ENCODE measurements around the gene TRAPPC12.
"Not testable (repeated sequence)": the region's sequence is repeated elsewhere in the genome, so short reads cannot be mapped to it uniquely, and the experiment has no call there.

Gene TRAPPC12

DNA sequence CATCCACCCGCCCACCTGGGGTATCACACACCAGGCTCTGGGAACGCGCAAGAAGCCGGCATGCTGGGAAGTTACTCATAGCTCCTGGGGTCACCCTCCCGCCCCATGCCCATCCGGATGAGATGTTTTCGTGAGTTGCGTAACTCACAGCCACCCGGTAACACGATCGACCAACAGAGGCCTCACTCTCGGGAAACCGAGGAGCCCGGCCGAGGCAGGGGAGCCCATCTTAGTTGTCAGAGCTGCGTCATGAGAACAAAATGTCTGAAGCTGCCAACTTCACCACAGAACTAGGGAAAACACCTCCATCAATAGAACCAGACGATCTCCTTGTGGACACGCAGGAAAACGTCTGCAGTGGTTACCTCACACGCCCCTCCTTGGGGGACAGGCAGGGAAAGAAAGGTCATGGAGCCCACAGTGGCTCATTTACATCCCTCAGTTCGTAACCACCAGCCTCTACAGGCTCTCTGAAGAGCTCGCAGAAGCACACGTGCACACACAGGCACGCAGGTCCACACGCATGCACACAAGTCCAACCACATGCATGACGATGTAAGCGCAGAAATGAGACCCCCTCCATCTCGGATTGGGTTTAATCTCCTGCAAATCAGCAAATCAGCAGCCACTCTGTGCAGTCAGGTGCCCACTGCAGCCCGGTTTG is 113.6 kb downstream of the TRAPPC12 start:
- intact Hi-C loops (cut with DNase I) = no loop called here

DNA sequence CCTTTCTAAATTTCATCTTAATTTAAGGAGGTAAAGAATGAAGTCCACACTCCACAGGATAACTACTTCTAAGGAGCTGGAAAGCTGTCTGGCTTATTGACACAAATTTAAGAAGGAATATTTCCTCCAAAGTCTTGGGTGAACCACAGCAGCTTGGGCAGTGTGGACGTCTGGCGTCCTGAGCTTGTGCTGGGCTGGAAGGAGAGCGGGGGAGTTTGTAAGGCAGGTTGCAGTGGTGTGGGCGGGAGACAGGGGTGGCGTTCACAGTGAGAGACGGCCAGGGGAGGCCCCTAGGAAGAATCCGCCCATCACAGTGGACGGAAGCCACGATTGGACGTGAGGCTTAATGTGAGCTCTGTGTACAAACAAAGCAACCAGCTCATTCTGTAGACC is 114.1 kb downstream of the TRAPPC12 start:
- peak in 3 of 10 donors; percentile 42 to 93 (median 83) for DNase-seq
- intact Hi-C loops (cut with DNase I) = no loop called here

More for the DNA sequence above, 113.6 kb downstream of the TRAPPC12 start:
- DNase-seq = peak in 1 of 10 donors; percentile 74

DNA sequence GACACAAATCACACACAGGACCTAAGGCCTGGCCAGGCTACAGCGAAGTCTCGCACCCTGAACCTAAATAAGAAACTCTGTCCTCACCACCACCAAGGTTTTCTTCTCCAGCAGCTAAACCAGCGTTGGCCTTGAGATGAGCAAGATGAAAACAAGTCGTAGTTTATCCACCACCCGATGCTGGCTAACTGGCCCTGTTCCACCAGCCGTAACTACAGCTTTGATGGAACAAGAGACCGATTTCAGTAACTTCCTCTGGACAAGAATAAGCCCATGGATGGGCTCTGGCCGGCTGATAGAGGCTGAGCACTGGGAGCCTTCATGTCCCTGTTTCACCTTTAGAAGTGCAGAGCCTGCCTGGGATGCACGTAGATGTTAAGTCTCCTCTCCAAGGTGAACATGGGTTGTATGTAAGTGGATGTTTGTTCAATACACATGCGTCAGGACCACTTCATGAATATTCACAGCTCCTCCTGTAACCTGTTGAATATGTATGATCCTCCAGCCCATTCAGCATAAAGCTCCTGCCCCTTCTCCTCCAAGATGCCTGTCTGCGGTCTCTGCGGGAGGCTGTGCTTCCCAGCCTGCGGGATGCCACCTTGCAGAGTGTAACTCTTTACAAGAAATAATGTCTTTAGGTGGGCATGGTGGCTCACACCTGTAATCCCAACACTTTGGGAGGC is 115.6 kb downstream of the TRAPPC12 start:
- intact Hi-C loops (cut with DNase I) = no loop called here

DNA sequence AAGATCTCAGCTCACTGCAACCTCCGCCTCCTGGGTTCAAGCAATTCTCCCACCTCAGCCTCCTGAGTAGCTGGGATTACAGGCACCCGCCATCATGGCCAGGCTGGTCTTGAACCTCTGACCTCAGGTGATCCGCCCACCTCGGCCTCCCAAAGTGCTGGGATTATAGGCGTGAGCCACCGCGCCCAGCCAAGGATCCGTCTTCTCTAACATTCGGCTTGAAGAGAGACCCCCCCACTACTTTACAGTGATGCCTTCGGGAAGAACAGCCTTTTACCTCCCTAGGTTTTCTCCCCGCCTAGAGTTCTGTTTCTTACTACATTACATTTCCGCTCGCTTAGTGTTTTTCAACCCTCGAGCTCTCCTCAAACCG is 117.2 kb downstream of the TRAPPC12 start:
- intact Hi-C loops (cut with DNase I) = not testable (repeated sequence)
- DNase-seq = peak in 1 of 10 donors; percentile 64

More for the DNA sequence above, 115.6 kb downstream of the TRAPPC12 start:
- DNase-seq = peak in 1 of 10 donors; percentile 41

DNA sequence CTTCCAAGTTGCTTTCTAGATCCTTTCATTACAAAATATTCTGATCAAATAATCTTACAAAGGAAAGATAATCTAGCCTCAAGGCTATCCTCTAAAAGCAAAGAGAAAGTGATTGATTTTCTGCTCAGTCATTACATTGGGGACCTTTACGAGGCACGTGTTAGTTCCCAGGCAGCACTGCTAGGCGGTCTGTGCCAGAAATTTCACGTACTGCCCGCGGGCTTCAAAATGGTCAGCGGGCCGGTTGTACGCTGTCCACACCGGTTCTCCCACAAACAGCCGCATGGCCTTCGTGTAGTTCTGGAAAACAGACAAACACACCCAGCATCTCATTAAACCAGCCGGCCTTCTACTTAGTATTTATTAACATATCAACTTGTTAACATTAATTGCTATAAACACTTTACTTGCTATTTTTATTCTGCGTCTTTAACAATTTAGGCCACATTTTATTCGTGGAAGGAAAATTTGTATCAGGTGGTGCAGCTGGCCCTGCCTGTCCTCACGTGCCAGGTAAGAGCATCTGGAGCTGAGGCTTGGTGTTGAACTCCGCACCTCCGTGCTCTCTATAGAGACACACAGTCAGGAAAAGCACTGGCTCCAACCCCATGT is 119.4 kb downstream of the TRAPPC12 start:
- intact Hi-C loops (cut with DNase I) = no loop called here
- DNase-seq = no peak

DNA sequence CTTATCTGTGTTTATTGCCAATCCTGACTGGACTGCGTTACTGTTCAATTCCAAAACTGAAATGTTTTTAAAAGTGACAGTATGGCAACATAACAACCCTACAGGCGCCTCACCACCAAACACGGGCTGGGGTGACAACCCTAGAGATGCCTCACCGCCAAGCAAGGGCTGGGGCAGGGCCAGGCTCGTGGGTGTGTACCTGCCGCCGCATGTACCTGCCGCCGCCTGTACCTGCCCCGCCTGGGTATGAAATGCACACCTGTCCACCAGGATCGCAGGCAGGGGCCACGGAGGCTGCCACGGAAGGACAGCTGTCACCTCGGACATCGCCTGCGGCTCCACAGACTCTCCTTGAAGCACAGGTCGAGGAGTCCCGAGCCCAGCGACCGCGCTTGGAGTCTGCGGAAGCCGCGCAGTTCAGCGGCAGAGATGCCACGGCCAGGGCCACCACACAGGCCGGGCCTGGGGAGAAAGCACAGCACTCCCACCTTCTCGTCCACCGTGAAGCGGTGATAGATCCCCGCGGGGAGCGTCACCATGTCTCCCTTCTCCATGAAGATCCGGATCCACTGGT is 120.9 kb downstream of the TRAPPC12 start:
- intact Hi-C loops (cut with DNase I) = no loop called here
- DNase-seq = peak in 2 of 10 donors; percentile 35 to 84

GRCh38 chr2:3503046-3503445 is 123.6 kb downstream of the TRAPPC12 start:
- DNase-seq = no peak
- intact Hi-C loops (cut with DNase I) = no loop called here

GRCh38 chr2:3503483-3503882 is 124.0 kb downstream of the TRAPPC12 start:
- no peak for DNase-seq
- intact Hi-C loops (cut with DNase I) = no loop called here

DNA sequence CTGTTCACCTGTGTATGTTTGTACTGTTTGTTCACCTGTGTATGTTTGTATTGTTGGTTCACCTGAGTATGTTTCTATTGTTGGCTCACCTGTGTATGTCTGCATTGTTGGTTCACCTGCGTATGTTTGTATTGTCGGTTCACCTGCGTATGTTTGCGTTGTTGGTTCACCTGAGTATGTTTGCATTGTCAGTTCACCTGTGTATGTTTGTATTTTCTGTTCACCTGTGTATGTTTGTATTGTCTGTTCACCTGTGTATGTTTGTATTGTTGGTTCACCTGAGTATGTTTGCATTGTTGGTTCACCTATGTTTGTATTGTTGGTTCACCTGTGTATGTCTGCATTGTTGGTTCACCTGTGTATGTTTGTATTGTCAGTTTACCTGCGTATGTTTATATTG is 125.2 kb downstream of the TRAPPC12 start:
- no peak for DNase-seq
- intact Hi-C loops (cut with DNase I) = no loop called here

DNA sequence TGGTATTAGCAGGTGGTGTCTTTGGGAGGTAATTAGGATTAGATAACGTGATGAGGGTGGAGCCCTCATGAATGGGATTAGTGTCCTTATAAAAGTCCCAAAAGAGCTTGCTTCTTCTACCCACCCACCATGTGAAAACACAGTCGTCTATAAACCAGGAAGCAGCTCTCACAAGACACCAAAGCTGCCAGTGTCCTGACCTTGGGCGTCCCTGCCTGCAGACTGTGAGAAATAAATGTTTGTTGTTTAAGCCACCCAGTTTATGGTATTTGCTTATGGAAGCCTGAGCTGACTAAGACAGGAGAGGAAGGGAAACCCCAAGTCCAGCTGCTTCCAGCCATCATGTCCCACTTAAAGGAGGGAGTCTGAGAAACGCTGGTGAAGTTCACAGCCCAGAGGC is 126.3 kb downstream of the TRAPPC12 start:
- intact Hi-C loops (cut with DNase I) = no loop called here
- no peak for DNase-seq

GRCh38 chr2:3512086-3512485 is 132.6 kb downstream of the TRAPPC12 start:
- DNase-seq = no peak
- intact Hi-C loops (cut with DNase I) = no loop called here

DNA sequence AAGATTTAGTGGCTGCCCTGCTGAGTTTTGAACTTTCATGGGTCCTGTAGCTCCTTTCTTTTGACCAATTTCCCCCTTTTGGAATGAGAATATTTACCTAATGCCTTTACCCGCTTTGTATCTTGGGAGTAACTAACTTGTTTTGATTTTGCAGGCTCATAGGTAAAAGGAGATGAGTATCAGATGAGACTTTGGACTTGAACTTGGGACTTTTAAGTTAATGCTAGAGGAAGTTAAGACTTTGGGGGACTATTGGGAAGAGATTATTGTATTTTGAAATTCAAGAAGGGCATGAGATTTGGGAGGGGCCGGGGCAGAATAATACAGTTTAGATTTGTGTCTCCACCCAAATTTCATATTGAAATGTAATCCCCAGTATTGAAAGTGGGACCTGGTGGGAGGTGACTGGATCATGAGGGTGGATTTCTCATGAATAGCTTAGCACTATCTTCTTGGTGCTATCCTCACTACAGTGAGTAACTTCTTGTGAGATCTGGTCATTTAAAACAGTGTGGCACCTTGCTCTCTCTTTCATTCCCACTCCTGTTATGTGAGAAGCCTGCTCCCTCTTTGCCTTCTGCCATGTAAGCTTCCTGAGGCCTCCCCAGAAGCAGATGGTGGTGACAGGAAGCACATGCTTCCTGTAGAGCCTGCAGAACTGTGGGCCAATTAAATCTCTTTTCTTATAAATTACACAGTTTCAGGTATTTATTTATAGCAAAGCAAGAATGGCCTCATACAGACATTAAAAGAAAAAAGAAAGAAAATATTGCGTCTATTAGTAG is 133.7 kb downstream of the TRAPPC12 start:
- DNase-seq = no peak
- intact Hi-C loops (cut with DNase I) = no loop called here

DNA sequence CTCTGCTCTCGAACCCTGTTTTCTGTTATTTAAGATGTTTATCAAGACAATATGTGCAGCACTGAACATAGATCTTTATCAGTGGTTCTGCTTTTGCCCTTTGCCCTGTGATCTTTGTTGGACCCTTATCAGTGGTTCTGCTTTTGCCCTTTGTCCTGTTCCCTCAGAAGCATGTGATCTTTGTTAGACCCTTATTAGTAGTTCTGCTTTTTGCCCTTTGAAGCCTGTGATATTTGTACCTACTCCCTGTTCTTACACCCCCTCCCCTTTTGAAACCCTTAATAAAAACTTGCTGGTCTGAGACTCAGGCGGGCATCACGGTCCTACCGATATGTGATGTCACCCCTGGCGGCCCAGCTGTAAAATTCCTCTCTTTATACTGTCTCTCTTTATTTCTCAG is 135.9 kb downstream of the TRAPPC12 start:
- intact Hi-C loops (cut with DNase I) = loop anchor here (5.0 kb wide), 2 partner anchors 38 to 62 kb away; partner anchors contain the start of gene RPS7
- DNase-seq = not testable (repeated sequence)

- no peak for DNase-seq
- intact Hi-C loops (cut with DNase I) = loop anchor here (5.0 kb wide), 2 partner anchors 40 to 60 kb away; partner anchors contain the start of gene RPS7
These were observed 137.3 kb downstream of the TRAPPC12 start for GRCh38 chr2:3516831-3517230.

DNA sequence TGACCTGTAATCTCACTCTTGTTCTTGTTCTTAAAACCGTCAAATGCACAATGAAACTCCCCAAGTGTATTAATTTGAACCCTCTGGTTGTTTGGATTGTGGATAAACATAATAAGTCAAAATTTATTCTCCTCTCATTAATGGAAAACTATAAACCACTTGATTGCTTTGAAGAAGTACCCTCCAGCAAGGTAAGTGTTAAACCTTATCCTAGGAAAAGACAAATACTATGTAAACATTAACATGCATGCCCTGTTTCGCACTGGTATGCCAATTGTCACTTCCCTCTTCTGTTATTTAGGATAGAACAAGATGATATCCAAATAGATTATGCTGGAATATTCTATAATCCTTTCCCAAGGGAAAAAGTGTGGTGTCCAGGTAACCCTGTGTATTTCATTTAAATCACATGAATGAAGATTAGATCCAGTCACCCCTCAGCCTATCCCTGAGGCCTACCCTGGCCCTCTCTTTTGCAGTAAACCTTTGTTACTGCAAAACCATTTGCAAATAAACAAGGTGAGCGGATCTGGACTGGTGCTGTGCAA is 138.5 kb downstream of the TRAPPC12 start:
- DNase-seq = no peak
- intact Hi-C loops (cut with DNase I) = loop anchor here (2.0 to 5.0 kb wide), 3 partner anchors 41 to 59 kb away; partner anchors contain the start of genes RNASEH1 and RPS7

DNA sequence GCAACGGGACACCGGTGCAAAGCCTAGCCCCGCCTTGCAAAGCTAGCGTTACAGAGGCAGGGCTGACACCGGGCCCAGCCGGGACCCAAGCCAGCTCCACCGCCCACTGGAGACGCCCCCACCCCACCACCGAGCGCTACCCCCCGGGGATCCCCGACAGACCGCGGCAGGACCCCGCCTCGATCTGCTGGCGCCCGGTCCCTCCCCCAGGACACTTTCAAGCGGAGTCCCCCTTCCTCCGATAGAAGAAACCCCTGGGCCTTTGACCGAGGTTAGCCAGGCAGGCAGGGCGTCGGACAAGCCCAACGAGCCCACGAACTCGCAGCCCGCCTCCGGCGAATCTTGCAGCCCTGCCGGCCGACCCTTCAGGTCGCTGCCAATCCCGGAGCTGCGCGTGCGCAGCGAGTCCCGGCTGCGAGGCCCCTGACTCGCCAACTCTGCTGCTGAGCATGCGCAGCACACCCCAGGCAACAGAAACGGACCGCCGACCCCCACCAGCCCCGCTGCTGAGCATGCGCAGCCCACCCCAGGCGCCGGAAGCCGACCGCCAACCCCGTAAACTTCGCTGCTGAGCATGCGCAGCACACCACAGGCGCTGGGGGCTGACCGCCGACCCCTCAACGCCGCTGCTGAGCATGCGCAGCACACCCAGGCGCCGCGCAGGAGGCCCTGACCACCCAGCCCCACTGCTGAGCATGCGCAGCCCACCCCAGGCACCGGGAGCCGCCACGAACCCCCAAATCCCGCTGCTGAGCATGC is 139.2 kb downstream of the TRAPPC12 start:
- intact Hi-C loops (cut with DNase I) = loop anchor here (2.0 to 5.0 kb wide), 3 partner anchors 40 to 59 kb away; partner anchors contain the start of genes RNASEH1 and RPS7
- DNase-seq = peak; percentile 91 to 99 (median 94)

- intact Hi-C loops (cut with DNase I) = loop anchor here (2.0 to 5.0 kb wide), 3 partner anchors 39 to 58 kb away; partner anchors contain the start of genes RNASEH1 and RPS7
These were observed 140.0 kb downstream of the TRAPPC12 start, which contains the start of gene ADI1 for GRCh38 chr2:3519255-3520205. ADI1 (minus strand) TSS chr2:3519531; CDS start chr2:3519487, 44 bp downstream.

GRCh38 chr2:3520591-3520990 is 141.1 kb downstream of the TRAPPC12 start:
- intact Hi-C loops (cut with DNase I) = no loop called here
- DNase-seq = peak in 1 of 10 donors; percentile 33

More at GRCh38 chr2:3519255-3520205, 140.0 kb downstream of the TRAPPC12 start, which contains the start of gene ADI1:
- peak; percentile 57 to 96 (median 77) for DNase-seq

Measured in posterior cingulate gyrus (tissue), 11 donors.